HG03103 (cell line): ENCODE measurements around the gene NRG2.

Experiments
- ATAC-seq: cut with Tn5 transposase; IDR thresholded peaks from one replicate; pipeline ENCODE4 v1.9.1; 2021; ENCODE audit warnings: low read depth; ENCODE audit not compliant: unreplicated experiment

The NRG2 gene

DNA sequence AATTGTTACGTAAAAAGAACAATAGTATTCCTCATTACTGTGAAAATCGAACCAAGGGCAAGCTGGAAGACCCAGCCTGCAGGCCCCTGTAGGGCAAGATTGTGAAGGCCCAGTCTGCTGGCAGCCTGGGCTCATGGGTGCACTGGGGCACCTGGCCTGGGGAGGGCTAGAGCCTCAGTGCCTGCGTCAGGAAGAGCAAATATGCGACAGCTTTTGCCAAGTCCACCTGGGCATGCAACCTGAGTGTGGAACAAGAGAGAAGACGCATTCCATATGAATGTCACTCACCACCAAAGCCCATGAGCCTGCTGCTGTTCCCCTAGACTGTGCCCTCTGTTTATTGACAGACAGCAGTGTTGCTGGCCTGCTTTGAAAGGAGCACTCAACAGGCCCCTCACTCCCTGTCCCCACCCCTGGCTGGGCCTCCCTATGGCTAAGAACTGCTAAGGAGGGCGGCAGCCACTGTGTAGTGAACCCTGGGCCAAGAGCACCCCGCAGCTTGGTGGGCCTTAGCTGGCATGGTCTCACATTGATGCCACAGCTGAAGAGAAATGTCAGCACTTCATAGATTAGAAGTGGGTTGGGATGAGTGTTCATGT lies 219.2 kb downstream of the NRG2 start:
- ATAC-seq, result no peak

DNA sequence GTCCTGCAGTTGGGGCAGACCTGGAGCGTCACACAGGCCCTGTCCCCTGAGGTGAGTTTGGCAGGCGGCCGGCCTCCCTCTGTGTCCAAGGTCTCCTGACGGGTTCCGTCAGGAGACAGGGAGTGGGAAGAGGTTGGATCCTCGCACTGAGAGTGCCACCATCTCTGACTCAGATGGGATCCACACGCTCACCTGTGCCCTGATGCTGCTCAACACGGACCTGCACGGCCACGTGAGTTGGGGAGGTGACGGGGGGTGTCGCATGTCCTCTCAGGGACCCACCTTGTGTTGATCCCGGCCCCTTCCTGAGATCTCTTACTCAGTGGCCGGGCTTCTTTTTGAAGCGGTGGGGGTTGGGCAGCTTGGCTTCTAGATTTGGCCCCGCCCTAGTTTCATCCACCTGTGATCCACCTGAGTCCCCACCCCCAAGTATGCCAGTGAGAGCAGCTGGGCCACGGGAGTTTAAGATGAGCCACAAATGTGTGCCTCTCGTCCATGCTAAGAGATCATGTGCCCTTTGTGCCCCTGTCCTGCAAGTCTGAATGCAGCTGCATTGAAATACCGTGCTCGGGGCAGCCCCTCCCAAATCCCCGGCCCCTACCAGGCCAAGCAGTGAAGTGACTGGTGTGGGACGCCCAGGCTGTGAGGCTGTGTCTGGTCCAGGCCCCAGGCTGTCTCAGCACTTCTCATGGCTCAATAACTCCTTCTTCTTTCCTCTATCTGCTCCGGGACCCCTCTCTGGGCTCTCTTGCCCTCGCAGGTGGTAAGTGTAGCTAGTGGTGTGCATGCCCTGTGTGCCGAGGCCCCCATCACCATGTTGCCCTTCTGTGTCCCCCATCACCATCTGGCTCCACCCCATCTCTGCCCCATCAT lies 220.3 kb downstream of the NRG2 start:
- ATAC-seq, result no peak

DNA sequence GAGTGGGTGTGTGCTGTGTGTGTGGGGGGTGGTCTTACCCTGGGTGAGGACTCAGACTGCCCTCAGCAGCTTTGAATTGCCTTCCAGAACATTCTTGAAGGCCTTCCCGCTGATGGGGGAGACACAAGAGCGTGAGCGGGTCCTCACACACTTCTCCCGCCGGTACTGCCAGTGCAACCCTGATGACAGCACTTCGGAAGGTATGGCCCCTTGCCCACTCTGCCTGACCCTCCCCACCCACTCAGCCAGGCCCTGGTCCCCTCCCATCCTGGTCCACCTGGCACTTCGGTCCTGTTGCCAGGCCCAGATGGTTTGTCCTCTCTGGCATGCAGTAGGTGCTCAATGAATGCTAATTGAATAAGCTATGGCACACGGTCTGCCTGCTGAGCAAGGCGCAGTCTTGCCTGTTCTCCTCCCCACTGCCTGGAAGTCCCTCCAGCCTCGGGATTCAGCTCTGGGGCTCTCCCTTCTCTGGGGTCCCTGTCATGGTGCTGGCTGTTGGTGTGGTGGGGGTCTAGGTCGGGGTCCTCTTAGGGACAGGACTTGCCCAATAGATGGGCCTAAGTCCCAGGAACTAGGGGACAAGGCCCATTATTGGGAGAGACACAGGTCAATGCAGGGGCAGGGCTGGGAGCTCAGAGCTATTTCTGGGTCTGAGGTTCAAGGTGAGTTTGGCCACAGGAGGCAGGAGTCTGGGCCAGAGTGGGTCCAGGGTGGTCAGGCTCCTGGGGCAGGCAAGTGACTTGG lies 221.1 kb downstream of the NRG2 start:
- ATAC-seq, result no peak

DNA sequence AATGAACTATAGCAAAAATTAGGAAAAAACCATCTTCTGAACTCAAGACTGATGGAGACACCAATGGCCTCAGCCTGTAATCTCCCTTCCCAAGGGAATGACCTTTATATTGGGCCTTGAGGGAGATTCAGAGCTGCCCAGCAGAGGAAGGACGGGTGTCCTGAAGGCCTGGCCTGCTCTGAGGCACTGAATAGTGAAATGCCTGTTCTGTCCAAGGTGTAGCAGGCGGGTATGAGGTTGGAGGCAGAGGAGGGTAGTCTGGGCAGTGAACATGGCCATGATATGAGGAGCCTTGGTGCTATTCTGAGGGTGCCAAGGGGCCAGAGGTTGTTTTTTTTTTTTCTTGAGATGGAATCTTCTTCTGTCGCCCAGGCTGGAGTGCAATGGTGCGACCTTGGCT lies 222.5 kb downstream of the NRG2 start:
- no peak for ATAC-seq

DNA sequence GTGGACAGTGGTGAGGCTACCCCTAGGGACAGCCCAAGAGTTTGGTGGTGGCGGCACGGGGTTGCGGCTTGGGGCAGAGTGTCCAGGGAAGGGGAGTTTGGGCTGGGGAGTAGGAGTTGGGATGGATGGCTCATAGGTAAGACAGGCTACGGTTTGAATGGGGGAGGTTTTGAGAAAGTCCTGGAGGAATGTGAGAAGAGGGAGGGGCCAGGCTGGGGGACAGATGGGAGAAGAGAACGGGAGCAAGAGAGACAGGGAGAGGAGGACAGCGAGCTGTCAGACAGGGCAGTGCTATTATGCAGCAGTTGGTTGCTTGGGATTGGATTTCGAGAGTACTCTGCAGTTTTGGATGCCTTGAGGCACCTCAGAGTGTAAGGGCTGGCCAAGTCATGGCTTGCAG lies 223.0 kb downstream of the NRG2 start:
- ATAC-seq, result no peak

DNA sequence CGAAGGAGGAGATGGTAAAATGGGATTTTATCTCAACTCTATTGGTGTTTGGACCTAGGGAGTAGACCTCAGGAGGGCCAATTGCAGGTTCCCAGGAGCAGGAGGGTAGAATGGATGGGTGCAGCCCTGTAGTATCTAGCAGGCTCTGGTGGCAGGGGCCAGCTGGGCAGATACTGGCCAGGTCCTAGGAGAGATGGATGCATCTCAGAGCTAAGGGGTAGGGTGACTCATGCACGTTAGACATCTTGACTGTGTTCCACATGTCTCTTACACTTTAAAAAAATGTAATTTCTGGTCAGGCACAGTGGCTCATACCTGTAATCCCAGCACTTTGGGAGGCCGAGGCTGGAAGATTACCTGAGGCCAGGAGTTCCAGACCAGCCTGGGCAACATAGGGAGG lies 225.1 kb downstream of the NRG2 start:
- no peak for ATAC-seq

DNA sequence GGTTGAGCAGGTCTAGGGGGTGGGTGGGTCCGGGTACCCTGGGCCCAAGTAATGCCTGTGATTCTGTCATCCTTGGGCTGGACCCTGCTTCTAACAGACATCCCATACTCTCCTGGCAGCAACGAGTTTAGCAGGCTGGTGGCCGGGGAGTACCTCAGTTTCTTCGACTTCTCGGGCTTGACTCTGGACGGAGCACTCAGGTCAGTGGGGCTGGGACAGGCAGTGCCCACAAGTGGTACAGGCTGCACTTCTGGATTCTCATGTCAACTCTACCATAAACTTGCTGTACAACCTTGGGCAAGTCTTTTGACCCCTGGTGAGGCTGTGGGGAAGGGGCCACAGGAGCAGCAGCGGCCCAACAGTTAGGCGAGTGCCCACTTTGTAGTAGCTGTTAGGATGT lies 225.7 kb downstream of the NRG2 start:
- no peak for ATAC-seq

DNA sequence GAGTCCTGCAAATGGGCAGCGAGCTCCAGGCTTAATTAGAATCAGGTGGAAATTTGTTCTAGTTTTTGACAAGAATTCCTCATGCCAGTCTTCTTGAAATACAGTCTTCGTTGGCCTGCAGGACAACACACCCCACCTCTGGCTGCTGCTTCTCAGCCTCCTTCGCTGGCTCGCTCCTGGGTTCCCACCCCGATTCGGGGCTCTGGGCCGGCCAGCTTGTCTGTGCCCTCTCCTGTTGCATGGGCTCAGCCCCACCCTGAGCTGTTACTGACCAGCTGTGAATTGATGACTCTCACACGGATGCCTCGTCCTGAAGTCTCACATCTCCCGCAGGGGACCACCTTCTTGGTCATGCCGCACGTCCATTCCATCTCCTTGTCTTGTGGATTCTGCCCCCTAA lies 226.5 kb downstream of the NRG2 start:
- no peak for ATAC-seq

DNA sequence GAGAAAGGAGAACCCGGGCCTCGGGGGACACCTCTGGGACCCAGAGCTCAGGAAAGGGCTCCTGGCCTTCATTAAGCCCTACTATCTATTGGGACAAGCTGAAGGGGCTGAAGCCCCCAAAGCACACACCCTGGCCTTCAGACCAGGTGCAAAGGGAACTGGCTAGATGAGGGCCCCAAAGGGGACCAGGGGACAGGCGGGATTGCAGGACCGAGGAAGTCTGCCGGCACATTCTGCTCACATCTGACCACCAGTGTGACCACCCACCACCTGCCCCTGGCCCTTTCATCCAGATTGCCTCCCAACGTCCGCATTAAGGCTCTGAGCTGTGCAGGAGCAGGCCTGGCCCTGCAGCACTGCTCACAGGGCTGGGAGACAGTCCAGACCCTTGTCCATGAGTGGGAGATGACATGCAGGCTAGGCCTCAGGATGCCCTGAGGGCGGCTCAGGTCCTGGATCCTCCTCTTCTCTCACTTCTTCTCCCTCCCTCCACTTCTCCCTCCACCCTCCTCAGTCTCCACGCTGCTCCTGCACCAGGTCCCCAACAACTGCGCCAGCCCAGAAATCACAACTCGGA lies 228.3 kb downstream of the NRG2 start:
- ATAC-seq, result no peak

DNA sequence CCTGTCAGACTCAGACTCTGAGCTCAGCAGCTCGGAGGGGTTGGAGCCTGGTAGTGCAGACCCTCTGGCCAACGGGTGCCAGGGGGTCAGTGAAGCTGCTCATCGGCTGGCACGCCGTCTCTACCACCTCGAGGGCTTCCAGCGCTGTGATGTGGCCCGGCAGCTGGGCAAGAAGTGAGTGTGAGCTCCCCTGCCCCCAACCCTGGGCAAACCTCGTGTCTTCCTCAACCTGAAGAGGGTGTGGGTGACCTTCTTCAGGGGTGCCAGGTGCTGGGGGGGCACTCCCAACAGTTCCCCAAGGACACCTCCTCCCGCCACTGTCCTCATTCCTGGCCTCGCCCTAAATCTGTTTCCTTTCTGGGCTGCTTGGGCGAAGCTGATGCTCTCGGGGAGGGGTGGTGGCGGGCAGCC lies 228.9 kb downstream of the NRG2 start:
- ATAC-seq, result no peak

DNA sequence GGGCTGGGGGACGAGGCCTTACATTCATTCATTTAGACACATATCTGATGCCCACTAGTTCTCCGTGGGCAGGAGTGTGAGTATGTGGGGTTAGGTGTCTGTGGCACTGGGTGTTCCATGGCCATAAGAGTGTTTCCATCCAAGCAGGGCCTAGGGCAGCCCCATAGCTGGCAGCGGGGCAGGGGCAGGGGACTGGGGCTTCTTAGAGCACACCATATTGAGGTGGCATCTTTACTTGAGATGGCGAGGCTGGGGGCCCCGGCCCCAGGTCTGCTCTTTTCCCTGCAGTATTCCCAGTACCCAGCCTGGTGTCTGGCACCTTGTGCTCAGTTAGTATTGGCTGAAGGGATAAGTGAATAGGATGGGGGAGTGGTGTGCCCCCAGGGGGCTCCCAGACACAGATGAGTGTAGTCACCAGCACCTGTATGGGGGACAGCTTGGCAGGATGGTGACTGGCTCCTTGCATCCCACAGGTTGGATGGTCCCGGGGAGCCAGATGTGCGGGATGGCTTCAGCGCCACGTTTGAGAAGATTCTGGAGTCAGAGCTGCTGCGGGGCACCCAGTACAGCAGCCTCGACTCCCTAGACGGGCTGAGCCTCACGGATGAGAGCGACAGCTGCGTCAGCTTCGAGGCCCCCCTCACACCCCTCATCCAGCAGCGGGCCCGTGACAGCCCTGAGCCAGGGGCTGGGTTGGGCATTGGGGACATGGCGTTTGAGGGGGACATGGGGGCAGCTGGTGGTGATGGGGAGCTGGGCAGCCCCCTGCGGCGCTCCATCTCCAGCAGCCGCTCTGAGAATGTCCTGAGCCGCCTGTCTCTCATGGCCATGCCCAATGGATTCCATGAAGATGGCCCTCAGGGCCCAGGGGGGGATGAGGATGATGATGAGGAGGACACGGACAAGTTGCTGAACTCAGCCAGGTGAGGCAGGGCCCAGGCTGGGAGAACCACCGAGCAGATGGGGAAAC lies 230.0 kb downstream of the NRG2 start:
- no peak for ATAC-seq

DNA sequence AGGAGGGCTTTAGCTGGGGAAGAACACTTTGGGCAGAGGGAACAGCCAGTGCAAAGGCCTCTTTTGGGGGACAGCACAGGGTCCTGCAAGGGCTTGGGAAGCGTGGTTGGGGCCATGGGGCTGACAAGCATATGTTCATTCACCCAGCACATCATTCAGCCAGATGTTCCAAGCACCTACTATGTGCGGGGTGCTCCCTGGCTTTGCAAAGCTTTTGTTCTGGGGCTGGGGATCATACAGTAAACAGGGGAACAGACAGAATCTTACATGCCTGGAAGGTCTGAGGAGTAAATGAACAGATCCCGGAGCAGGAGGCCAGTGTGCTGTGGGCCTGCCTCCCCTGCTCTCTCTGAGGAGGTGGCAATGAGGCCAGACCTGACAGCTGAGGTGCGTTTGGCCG lies 230.8 kb downstream of the NRG2 start:
- ATAC-seq, result no peak

DNA sequence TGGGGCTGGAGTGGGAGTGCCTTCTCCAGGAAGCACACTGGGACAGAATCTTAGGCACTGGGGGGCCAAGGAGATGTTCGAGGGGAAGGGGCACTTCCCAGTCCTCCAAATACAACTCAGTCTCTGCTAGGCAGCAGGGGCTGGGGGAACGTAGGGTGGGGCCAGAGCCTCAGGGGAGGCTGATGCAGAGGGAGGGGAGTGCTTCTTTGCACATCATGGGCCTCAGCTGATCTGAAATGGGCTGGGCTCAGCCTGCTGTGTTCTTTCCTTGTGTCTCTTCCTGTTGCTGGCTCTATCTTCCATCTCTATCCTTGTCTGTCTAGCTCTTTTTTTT lies 231.9 kb downstream of the NRG2 start:
- ATAC-seq, result no peak

DNA sequence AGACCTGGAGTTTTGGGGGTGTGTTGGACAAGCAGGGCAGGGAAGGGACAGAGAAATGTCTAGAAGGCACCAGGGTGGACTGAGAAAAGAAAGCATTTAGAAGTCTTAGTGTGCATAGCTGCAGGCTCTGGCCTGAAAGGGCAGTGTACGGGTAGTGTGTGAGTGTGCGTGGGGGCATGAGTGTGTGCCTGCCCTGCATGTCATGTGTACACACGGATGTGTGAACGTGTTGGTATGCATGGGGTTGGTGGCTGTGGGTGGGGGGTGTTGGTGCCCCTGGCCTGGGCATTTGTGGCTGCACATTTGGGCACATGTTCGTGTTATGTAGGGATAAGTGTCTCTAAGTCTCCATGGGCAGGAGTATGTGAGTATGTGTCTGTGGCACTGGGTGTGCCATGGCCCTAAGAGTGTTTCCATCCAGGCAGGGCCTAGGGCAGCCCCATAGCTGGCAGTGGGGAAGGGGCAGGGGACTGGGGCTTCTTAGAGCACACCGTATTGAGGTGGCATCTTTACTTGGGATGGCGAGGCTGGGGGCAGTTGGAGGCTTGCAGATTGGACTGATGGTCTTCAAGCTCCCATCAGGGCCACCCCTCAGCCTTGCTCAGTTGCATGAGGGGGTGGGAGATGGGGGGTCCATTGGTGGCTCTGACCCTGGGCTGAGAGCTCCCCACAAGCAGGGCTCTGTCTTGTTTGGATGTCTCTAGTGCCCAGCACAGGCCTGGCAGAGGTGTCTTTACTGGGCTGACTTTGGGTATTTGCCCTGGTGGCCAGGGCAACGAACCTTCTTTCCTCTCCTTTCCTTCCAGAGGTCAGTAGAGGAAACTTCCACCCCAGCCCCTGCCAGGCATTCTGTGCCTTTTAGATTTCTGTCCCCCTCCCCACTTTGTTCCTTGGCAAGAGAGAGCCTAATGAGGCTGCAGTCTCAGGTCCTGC lies 232.5 kb downstream of the NRG2 start:
- ATAC-seq, result no peak

DNA sequence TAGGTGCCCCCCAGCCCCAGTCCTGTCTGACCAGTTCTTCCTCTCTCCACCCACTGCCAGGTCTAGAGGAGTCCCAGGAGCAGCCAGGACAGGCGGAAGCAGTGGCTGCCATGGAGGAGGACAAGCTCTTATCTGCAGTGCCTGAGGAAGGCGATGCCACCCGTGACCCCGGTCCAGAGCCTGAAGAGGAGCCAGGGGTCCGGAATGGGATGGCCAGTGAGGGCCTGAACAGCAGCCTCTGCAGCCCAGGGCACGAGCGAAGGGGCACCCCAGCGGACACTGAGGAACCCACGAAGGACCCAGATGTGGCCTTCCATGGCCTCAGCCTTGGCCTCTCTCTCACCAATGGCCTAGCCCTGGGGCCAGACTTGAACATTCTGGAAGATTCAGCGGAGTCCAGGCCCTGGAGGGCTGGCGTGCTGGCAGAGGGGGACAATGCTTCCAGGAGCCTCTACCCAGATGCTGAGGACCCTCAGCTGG lies 233.7 kb downstream of the NRG2 start:
- ATAC-seq, result no peak

DNA sequence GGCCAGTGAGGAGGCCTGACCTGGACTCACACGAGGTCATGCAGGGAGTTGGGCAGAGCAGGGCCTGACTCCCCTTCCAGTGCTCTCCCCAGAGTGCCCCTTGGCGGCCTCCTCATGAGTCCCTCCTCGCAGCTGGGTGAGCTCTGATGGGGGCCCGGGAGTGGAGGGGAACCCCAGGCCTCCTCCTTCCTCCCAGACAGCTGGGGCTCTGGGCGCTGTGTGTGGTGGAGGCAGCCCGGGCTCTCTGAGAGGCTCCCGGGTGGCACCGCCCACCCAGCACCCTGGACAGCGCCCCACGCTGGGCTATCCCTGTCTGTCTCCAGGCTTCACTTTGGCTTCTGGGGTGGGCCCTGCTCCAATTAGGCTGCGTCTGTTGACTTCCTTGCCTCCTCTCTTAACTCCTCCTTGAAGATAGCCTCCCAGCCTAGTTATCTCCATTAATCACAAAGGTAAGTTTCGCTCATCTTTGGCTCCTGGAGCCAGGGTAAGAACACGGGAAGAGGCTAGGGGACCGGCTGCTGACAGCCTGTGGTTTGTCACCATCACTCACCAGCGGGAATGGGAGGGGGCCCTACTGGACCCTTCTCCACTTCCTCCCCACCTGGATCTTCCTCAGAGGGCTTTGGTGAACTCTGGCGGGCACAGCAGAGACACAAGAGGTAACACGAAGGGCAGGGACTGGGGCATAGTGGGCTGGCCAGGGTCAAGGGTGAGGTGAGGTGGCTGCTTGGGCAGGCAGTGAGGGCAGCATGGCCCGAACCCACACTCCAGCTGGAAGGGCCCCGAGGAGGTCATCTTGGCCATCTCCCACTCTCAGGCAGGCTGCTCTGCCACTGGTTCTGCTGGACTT lies 234.4 kb downstream of the NRG2 start:
- no peak for ATAC-seq

DNA sequence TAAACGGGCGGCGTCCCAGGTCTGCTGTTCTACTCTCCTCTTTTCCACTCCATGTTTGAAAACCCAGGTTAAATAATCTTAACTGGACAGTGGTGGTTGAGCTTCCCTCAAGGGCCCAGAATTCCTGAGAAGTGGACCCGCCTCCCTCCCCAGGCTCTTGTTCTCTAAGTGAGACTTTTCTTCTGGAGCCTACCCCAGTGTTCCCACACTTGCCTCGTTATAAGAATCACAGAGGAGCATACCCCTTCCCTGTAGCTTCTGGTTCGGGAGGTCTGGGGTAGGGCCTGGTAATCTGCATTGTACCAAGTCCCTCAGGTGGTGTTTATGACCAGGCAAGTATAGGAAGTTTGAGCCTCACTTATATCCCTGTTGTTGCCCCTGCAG lies 235.5 kb downstream of the NRG2 start:
- ATAC-seq, result no peak
